Stomach (tissue), 9 donors: ENCODE data around the gene CCT4. TPM values are rescaled to one million over a fixed set of nuclear protein-coding genes. Genes with fewer than 3 reads are reported as not detected.
"Not testable (repeated sequence)": the region's sequence is repeated elsewhere in the genome, so short reads cannot be mapped to it uniquely, and the experiment has no call there.

Source experiments
- DNase-seq, 2 donors: peaks; one replicate each; pipeline versions ENCODE4 v3.0.0 to v3.0.0-alpha.2; 2013 to 2019
- H3K27ac ChIP-seq, 5 donors: fragments of 200-600 bp in 4 of 5; sonication (generic) in 4 of 5; one replicate each; pipeline ENCODE4 v1.5.1; 2013 to 2019; ENCODE audit warnings: mild to moderate bottlenecking in 1 of 5, moderate library complexity in 1 of 5
- H3K27me3 ChIP-seq, 3 donors: fragments of 200-600 bp; sonication (generic); one replicate each; pipeline ENCODE4 v1.5.1; 2017 to 2019; ENCODE audit warnings: mixed run types in 1 of 3
- H3K36me3 ChIP-seq, 4 donors: fragments of 200-600 bp; sonication (generic); 1 replicate in 3 of 4; 2 replicates in 1 of 4; pipeline ENCODE4 v1.5.1; 2016 to 2019
- H3K4me1 ChIP-seq, 4 donors: fragments of 200-600 bp; sonication (generic); one replicate each; pipeline ENCODE4 v1.5.1; 2016 to 2019
- H3K4me3 ChIP-seq, 4 donors: fragments of 200-600 bp; sonication (generic) in 3 of 4; one replicate each; pipeline ENCODE4 v1.5.1; 2016 to 2019; ENCODE audit warnings: mild to moderate bottlenecking in 1 of 4
- H3K9me3 ChIP-seq, 4 donors: fragments of 200-600 bp; sonication (generic); one replicate each; pipeline ENCODE4 v1.5.1; 2016 to 2019
- CTCF ChIP-seq, 7 experiments: fragments of 450-650 bp in 4 of 7; fragments of 200-600 bp in 3 of 7; sonication (generic) in 3 of 7; IDR thresholded peaks; one replicate each; pipeline ENCODE4 v1.5.1; 2016 to 2019; ENCODE audit warnings: antibody characterized with exemption in 7 of 7, control low read depth in 2 of 7, mild to moderate bottlenecking in 1 of 7
- EP300 ChIP-seq: sonication (generic); formaldehyde crosslinking; IDR thresholded peaks from one replicate; pipeline ENCODE4 v1.6.1; 2017; ENCODE audit warnings: antibody characterized with exemption
- POLR2A ChIP-seq, 4 donors: fragments of 450-650 bp; IDR thresholded peaks; one replicate each; pipeline ENCODE4 v1.6.1; 2016; ENCODE audit warnings: antibody characterized with exemption in 4 of 4, control low read depth in 2 of 4, mild to moderate bottlenecking in 1 of 4, moderate library complexity in 1 of 4
- POLR2AphosphoS5 ChIP-seq, 3 donors: sonication (generic); formaldehyde crosslinking; IDR thresholded peaks; one replicate each; pipeline ENCODE4 v1.6.1; 2016; ENCODE audit warnings: antibody characterized with exemption in 3 of 3
- WGBS, 5 donors: extraction: QIAGEN DNeasy Blood & Tissue Kit in 3 of 5; methylation state at CpG; one replicate each; pipeline versions ENCODE4 v1.1.5 to v1.1.7; 2013 to 2018; 5-methylcytosine and 5-hydroxymethylcytosine counted together
- intact Hi-C: fragments of 100-400 bp; cut with DNase I; formaldehyde crosslinking; loops from one replicate; pipeline ENCODE4 v1.15.1; 2023; ENCODE audit warnings: low total_unique reads
- polyA plus RNA-seq, 3 donors: library from polyadenylated mRNA; stranded (reverse); fragments of 200-250 nt; gene quantifications; one replicate each; pipeline ENCODE4 v1.2.3, GENCODE V29; 2013
- total RNA-seq, 5 donors: library from RNA; depleted of rRNA; stranded (reverse); fragments of >200 nt; gene quantifications; one replicate each; pipeline versions ENCODE4 v1.1.0 to v1.2.3, GENCODE V29; 2014 to 2016
- donor health status: healthy with polysubstance abuse.
- donor health status: Bipolar disorder and iron deficiency.
- donor health status: healthy.

The CCT4 gene
- total and polyA plus RNA-seq, 8 donors = 18.5 to 109 (median 62.4) TPM

- 0% methylated on average over 18 of the region's 18 CpGs for WGBS, 5 donors
- no peaks in the 10 kb centered on the region for H3K9me3 ChIP-seq
- DNase-seq = peak in 1 of 2 donors; percentile 58
- H3K27ac ChIP-seq = peak overlapping the region; percentile 91 to 100 (median 97)
- no peak for TF ChIP-seq CTCF (IDR thresholded peaks at IDR 0.05)
- TF ChIP-seq POLR2AphosphoS5 (IDR thresholded peaks at IDR 0.05) = no peak
- no peak for TF ChIP-seq POLR2A (IDR thresholded peaks at IDR 0.05)
- TF ChIP-seq EP300 = no peak
- intact Hi-C loops = no loop called here
- peaks cover 18 to 33% (median 26%) of the 10 kb centered on the region in 4 donors for H3K4me1 ChIP-seq
- H3K27me3 ChIP-seq = no peaks in the 10 kb centered on the region
- H3K36me3 ChIP-seq = peaks cover 12 to 37% (median 30%) of the 10 kb centered on the region in 4 donors
- peak overlapping the region; percentile 73 to 92 (median 84) for H3K4me3 ChIP-seq
Measured at GRCh38 chr2:61887717-61888266, 664 bp downstream of the CCT4 start.

- DNase-seq = no peak
- Histone ChIP-seq H3K9me3 (no peaks in the 10 kb centered on the region), H3K4me3 (peak overlapping the region in 2 of 4 donors; percentile 73 to 83), H3K36me3 (peaks cover 26 to 54% (median 47%) of the 10 kb centered on the region in 4 donors), H3K27ac (no peak overlapping the region), H3K27me3 (no peaks in the 10 kb centered on the region), H3K4me1 (peaks cover 18 to 33% (median 26%) of the 10 kb centered on the region in 4 donors)
- intact Hi-C loops = no loop called here
- WGBS, 5 donors = 76 to 82% (median 79%) methylated on average over 16 to 18 of the region's 18 CpGs
- TF ChIP-seq CTCF (IDR thresholded peaks at IDR 0.05) (no peak), EP300 (no peak), POLR2AphosphoS5 (IDR thresholded peaks at IDR 0.05) (no peak), POLR2A (IDR thresholded peaks at IDR 0.05) (no peak)
Measured at GRCh38 chr2:61885896-61886603, 2.4 kb downstream of the CCT4 start.

- Histone ChIP-seq H3K27me3 (no peaks in the 10 kb centered on the region), H3K36me3 (peaks cover 56 to 86% (median 79%) of the 10 kb centered on the region in 4 donors), H3K4me1 (peaks cover 17 to 25% (median 21%) of the 10 kb centered on the region in 4 donors), H3K4me3 (no peak overlapping the region), H3K27ac (no peak overlapping the region), H3K9me3 (no peaks in the 10 kb centered on the region)
- WGBS, 5 donors = 84 to 95% (median 92%) methylated on average over 5 of the region's 5 CpGs
- intact Hi-C loops = no loop called here
- TF ChIP-seq POLR2AphosphoS5 (IDR thresholded peaks at IDR 0.05) = no peak
- no peak for TF ChIP-seq EP300
- TF ChIP-seq POLR2A (IDR thresholded peaks at IDR 0.05) = no peak
- no peak for DNase-seq
Measured at GRCh38 chr2:61882850-61883249, 5.6 kb downstream of the CCT4 start.

GRCh38 chr2:61879351-61879750 lies 9.1 kb downstream of the CCT4 start:
- H3K36me3 ChIP-seq = peaks cover 86 to 100% (median 100%) of the 10 kb centered on the region in 4 donors
- H3K4me3 ChIP-seq, H3K27ac ChIP-seq, H3K27me3 ChIP-seq, H3K4me1 ChIP-seq, H3K9me3 ChIP-seq, DNase-seq, intact Hi-C loops: not testable (repeated sequence)
- WGBS, 5 donors = 82 to 100% (median 97%) methylated on average over 3 to 4 of the region's 4 CpGs

GRCh38 chr2:61878761-61879160 lies 9.7 kb downstream of the CCT4 start:
- TF ChIP-seq POLR2AphosphoS5 (IDR thresholded peaks at IDR 0.05) = no peak
- no peak for TF ChIP-seq POLR2A (IDR thresholded peaks at IDR 0.05)
- TF ChIP-seq EP300 = no peak
- no peak for TF ChIP-seq CTCF (IDR thresholded peaks at IDR 0.05)
- Histone ChIP-seq H3K27me3 (no peaks in the 10 kb centered on the region), H3K36me3 (peaks cover 88 to 100% (median 100%) of the 10 kb centered on the region in 4 donors), H3K27ac (no peak overlapping the region), H3K4me1 (no peaks in the 10 kb centered on the region), H3K4me3 (no peak overlapping the region), H3K9me3 (no peaks in the 10 kb centered on the region)
- intact Hi-C loops = no loop called here
- WGBS, 5 donors = 90 to 95% (median 94%) methylated on average over 3 of the region's 3 CpGs
- no peak for DNase-seq
